Right ventricle myocardium inferior (tissue), 1 donor: ENCODE results near the gene DDX11. TPM values are rescaled to one million over a fixed set of nuclear protein-coding genes. Genes with fewer than 3 reads are reported as not detected.

Experiments
- total RNA-seq: library from RNA; stranded (reverse); fragmentation: NEBNext Ultra II Directional; extraction: Animal tissue kit (Norgen Biotek cat#: 25700); gene quantifications from one replicate; pipeline ENCODE4 v1.2.1, GENCODE V29; 2021
- donor health status: DM: no; HTN: yes; CAD: no; lungs with severe emphysema.

DDX11 gene
- total RNA-seq, 1 donor from 2014 or later, result 6.5 TPM

Other genes with a start within 250 kb of the DDX11 start
- gene TSPAN11, start 147.1 kb upstream of the DDX11 start, total RNA-seq, result 1.5 TPM